ENCODE results near the gene KRT84.

Gene KRT84

DNA sequence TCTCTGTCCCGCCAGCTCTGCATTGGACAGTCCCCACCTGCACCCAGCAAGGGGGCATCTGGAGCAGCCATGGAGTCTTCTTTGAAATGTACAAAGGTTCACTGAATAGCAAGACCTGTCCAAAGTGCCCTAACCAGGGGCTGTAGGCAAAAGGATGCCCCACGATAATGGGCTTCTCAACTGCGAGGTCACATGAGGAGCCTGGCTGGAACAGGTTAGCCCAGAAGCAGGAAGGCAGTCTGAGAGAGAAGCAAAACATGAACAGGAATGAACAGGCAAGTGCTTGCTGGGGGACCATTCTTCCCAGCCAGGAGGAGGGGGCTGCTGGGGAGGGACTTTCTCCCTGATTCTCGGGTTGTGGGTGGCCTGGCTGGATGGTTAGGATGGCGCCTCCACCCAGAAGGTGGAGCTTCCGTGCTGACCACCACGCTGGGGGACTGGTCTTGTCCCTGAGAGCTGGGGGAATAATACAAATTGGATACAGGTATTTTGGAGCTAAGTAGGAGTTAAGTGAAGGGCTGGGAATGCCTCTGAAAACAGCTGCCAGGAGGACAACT lies 25.3 kb downstream of the KRT84 start:
- no peak overlapping the region for H3K4me3 ChIP-seq (ENCODE audit: low read depth, low read length)
- no peaks in the 10 kb centered on the region; the same call in 1 of the 2 replicates for H3K27me3 ChIP-seq (ENCODE audit: control insufficient read depth, insufficient read depth, low read length)
- no peak overlapping the region for H3K9ac ChIP-seq (ENCODE audit: low read length)
- no peaks in the 10 kb centered on the region for H3K4me1 ChIP-seq (ENCODE audit: control insufficient read depth, insufficient read depth, low read length)
- H3K27ac ChIP-seq (ENCODE audit: low read depth, low read length) = no peak overlapping the region
- H3K36me3 ChIP-seq (ENCODE audit: control insufficient read depth, insufficient read depth, low read length) = no peaks in the 10 kb centered on the region
- H3K9me3 ChIP-seq (ENCODE audit: control insufficient read depth, insufficient read depth, low read depth, low read length) = no peaks in the 10 kb centered on the region

DNA sequence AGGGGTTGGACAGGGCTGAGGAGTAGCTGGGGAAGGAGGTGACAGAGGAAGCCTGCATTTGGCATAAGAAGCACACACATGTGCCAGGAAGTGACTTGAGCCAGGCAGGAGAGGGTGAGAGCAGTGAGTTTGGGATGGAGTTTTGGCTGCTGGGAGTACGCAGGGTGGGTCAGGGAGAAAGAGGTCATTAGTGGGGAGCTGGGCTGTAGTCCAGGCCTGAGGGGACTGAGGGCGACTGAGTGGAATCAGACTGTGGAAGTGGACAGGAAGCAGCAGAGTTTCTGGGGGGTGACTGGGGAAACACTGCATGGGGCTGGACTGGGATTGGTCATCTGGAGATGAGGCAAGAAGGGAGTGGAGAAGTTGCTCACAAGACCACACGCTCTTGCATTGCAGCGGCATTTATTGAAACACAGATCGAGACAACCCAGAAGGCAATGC lies 25.8 kb downstream of the KRT84 start:
- no peak overlapping the region for H3K27ac ChIP-seq (ENCODE audit: low read depth, low read length)
- H3K9me3 ChIP-seq (ENCODE audit: control insufficient read depth, insufficient read depth, low read depth, low read length) = no peaks in the 10 kb centered on the region
- no peaks in the 10 kb centered on the region; the same call in 1 of the 2 replicates for H3K27me3 ChIP-seq (ENCODE audit: control insufficient read depth, insufficient read depth, low read length)
- no peak overlapping the region for H3K9ac ChIP-seq (ENCODE audit: low read length)
- H3K4me1 ChIP-seq (ENCODE audit: control insufficient read depth, insufficient read depth, low read length) = no peaks in the 10 kb centered on the region
- no peak overlapping the region for H3K4me3 ChIP-seq (ENCODE audit: low read depth, low read length)
- no peaks in the 10 kb centered on the region for H3K36me3 ChIP-seq (ENCODE audit: control insufficient read depth, insufficient read depth, low read length)

DNA sequence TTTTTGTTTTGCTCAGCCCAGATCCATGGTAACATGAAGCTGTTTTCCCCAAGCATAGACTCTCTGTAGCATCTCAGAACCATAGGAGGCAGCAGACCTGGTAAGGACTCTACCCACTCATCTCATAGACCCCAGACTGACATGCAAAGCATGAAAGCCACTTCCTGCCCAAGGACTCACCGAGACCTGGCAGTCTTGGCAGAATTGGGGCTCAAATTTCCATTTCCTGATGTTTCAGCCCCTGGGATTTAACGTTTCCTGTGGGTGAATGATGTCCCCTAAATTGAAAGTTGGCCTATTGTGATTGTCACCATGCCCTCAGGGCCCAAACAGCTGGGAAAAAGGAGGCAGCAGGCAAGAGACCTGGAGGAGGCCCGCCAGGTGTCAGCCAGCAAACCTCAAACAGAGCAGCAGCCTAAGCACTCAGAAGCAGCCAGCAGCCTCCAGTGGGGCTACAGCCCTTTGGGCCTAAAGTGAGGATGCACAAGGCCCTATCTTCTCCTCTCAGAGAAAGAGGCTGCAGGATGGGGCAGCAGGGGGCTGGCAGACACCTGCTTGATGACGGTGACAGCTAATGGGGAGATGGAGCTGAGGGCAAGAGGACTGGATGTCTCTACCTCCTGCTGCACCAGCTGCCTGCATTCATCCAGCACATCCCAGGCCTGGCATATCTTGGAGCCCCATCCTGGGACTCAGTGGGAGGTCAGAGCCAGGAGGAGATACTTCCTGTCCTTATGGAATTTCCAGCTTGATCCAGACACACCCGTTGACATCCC lies 26.7 kb downstream of the KRT84 start:
- H3K9ac ChIP-seq (ENCODE audit: low read length) = no peak overlapping the region
- no peaks in the 10 kb centered on the region for H3K27me3 ChIP-seq (ENCODE audit: control insufficient read depth, insufficient read depth, low read length)
- no peak overlapping the region for H3K4me3 ChIP-seq (ENCODE audit: low read depth, low read length)
- no peaks in the 10 kb centered on the region for H3K9me3 ChIP-seq (ENCODE audit: control insufficient read depth, insufficient read depth, low read depth, low read length)
- H3K36me3 ChIP-seq (ENCODE audit: control insufficient read depth, insufficient read depth, low read length) = no peaks in the 10 kb centered on the region
- no peaks in the 10 kb centered on the region for H3K4me1 ChIP-seq (ENCODE audit: control insufficient read depth, insufficient read depth, low read length)
- H3K27ac ChIP-seq (ENCODE audit: low read depth, low read length) = no peak overlapping the region

DNA sequence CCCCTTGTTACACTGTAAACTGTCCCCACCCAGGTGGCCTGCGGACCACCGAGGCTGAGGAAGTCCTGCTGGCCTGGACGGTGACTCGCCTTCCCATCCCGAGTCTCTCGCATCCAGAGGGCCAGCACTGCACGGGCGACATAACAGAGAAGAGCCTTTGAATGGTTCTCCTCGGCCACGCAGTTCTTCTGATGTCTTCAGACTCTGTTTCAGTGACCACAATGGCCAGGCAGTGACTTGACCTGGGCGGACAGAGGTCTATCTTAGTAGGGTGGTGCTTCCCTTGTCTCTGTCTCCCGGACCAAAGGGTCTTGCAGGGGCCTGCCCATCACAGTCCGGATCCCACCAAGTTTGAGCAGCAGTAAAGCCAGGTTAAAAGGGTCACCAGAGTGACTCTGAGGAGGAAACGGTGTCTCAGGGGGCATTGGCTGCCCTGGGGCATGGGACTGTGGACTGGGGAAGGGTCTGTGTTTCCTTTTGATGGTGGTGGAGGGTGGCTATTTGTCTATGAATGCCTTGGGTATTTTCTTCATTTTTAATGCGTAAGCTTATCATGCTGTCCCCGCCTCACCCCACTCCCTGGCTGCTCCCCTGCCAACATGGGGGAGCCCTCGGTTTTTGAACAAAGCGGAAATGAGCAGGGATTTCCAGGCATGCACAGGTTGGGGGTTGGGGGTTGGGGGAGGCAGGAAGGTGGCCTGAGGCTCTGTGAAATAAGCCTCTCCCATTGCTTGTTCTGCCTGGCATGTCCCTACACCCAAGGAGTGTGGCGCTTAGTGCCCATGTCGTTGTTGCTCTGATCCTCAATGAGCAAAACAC lies 28.5 kb downstream of the KRT84 start:
- no peak overlapping the region for H3K4me3 ChIP-seq (ENCODE audit: low read depth, low read length)
- no peak overlapping the region for H3K27ac ChIP-seq (ENCODE audit: low read depth, low read length)
- H3K36me3 ChIP-seq (ENCODE audit: control insufficient read depth, insufficient read depth, low read length) = no peaks in the 10 kb centered on the region
- H3K27me3 ChIP-seq (ENCODE audit: control insufficient read depth, insufficient read depth, low read length) = 0 out of 2 replicates have a peak, but pooled peaks cover 3% of the 10 kb centered on the region
- no peak overlapping the region for H3K9ac ChIP-seq (ENCODE audit: low read length)
- no peaks in the 10 kb centered on the region for H3K4me1 ChIP-seq (ENCODE audit: control insufficient read depth, insufficient read depth, low read length)
- no peaks in the 10 kb centered on the region for H3K9me3 ChIP-seq (ENCODE audit: control insufficient read depth, insufficient read depth, low read depth, low read length)

DNA sequence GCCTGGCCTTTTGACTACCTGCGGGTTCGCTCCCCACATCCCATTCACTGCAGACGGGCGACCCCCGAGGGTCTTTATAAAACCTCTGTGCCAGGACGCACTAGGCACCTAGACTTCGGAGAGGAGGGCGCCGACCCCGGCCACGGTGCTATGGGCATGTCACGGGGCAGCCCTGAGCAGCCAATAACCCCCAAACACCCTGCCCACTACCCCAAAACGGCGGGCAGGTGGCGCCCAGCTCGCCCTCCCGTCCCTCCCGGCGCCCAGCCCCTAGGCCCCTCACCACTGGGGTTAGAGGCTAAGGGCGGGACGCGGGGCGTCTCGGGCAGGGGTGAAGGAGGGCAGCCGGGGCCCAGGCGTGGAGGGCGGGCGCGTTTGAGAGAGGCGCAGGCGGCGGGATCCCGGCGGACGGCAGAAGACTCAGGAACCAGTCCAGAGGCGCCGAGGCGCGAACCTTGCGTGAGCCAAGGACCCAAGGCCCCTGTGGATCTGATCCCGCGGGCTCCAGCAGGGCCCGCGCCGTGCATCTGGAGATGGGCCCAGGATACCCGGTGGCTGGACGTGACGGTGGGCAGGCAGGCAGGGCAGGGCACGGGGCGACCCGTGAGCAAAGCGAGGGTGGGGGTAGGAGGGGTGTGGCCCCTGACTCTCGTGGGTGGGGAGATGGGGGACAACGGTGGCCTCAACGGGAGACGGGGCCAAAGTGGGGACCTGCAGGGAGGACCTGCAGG lies 29.3 kb downstream of the KRT84 start:
- no peaks in the 10 kb centered on the region for H3K4me1 ChIP-seq (ENCODE audit: control insufficient read depth, insufficient read depth, low read length)
- no peaks in the 10 kb centered on the region for H3K9me3 ChIP-seq (ENCODE audit: control insufficient read depth, insufficient read depth, low read depth, low read length)
- no peak overlapping the region for H3K9ac ChIP-seq (ENCODE audit: low read length)
- 0 out of 2 replicates have a peak, but pooled peaks cover 3% of the 10 kb centered on the region for H3K27me3 ChIP-seq (ENCODE audit: control insufficient read depth, insufficient read depth, low read length)
- H3K27ac ChIP-seq (ENCODE audit: low read depth, low read length) = no peak overlapping the region
- no peaks in the 10 kb centered on the region for H3K36me3 ChIP-seq (ENCODE audit: control insufficient read depth, insufficient read depth, low read length)
- no peak overlapping the region for H3K4me3 ChIP-seq (ENCODE audit: low read depth, low read length)

DNA sequence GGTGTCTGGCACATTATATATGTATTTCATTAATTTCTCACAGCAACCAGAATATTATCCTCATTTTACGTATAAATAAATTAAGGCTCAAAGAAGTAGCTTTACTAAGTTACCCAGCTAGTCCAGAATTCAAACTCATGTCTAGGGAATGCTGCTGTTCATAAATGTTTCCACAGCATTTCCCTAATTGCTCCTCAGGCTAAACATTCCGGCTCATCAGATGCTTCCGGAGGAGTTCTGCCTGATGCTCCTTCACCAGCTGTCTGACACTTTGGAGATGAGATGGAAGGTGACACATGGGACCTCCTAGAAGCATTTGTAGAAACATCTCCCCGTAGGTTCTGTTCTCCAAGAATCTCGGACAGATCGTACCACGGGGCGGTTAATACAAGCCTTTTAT lies 30.3 kb downstream of the KRT84 start:
- Histone ChIP-seq H3K27ac (ENCODE audit: low read depth, low read length) (no peak overlapping the region), H3K4me1 (ENCODE audit: control insufficient read depth, insufficient read depth, low read length) (no peaks in the 10 kb centered on the region), H3K4me3 (ENCODE audit: low read depth, low read length) (no peak overlapping the region), H3K9me3 (ENCODE audit: control insufficient read depth, insufficient read depth, low read depth, low read length) (no peaks in the 10 kb centered on the region), H3K36me3 (ENCODE audit: control insufficient read depth, insufficient read depth, low read length) (no peaks in the 10 kb centered on the region), H3K27me3 (ENCODE audit: control insufficient read depth, insufficient read depth, low read length) (0 out of 2 replicates have a peak, but pooled peaks cover 3% of the 10 kb centered on the region), H3K9ac (ENCODE audit: low read length) (no peak overlapping the region)

DNA sequence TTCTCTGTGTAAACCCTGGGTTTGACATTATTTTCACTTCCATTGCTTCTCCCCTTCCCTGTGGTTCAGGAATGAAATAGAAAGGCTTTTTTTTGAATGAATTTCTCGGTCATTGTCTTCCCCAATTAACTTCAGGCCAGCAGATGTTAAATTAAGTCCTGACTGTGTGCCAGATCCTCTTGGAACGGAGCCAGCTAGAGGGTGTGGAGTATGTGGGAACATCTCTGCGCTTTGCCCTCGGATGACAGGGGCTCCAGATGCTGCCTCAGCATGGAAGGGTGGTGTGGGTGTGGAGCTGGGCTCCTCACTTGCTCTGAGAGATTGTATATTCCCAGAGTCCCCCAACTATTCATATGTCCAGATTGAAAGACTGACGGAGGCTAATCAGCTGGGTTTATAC lies 31.3 kb downstream of the KRT84 start:
- Histone ChIP-seq H3K4me1 (ENCODE audit: control insufficient read depth, insufficient read depth, low read length) (no peaks in the 10 kb centered on the region), H3K9me3 (ENCODE audit: control insufficient read depth, insufficient read depth, low read depth, low read length) (no peaks in the 10 kb centered on the region), H3K9ac (ENCODE audit: low read length) (no peak overlapping the region), H3K27me3 (ENCODE audit: control insufficient read depth, insufficient read depth, low read length) (0 out of 2 replicates have a peak, but pooled peaks cover 3% of the 10 kb centered on the region), H3K27ac (ENCODE audit: low read depth, low read length) (no peak overlapping the region), H3K4me3 (ENCODE audit: low read depth, low read length) (no peak overlapping the region), H3K36me3 (ENCODE audit: control insufficient read depth, insufficient read depth, low read length) (no peaks in the 10 kb centered on the region)

DNA sequence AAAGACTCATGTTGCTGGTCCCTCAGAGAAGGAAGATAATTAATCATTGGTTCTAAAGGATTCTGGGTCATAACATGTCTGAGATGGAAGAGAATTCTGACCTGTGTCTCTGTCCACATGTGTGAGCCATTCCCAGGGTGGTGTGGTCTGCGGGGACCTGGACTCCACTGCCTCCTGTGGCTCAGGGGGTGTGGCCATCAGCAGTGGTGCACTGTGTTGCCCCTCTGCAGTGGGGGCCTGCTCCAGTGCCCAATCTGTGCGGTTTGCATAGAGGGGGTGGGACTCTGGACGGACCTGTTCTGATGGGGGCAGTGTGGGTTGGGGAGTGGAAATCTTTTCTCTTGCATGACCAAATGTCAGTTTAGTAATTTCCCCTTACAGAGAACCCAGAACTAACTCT lies 31.7 kb downstream of the KRT84 start:
- H3K4me3 ChIP-seq (ENCODE audit: low read depth, low read length) = no peak overlapping the region
- H3K27me3 ChIP-seq (ENCODE audit: control insufficient read depth, insufficient read depth, low read length) = 0 out of 2 replicates have a peak, but pooled peaks cover 3% of the 10 kb centered on the region
- H3K4me1 ChIP-seq (ENCODE audit: control insufficient read depth, insufficient read depth, low read length) = no peaks in the 10 kb centered on the region
- no peaks in the 10 kb centered on the region for H3K9me3 ChIP-seq (ENCODE audit: control insufficient read depth, insufficient read depth, low read depth, low read length)
- H3K36me3 ChIP-seq (ENCODE audit: control insufficient read depth, insufficient read depth, low read length) = no peaks in the 10 kb centered on the region
- H3K27ac ChIP-seq (ENCODE audit: low read depth, low read length) = no peak overlapping the region
- no peak overlapping the region for H3K9ac ChIP-seq (ENCODE audit: low read length)

DNA sequence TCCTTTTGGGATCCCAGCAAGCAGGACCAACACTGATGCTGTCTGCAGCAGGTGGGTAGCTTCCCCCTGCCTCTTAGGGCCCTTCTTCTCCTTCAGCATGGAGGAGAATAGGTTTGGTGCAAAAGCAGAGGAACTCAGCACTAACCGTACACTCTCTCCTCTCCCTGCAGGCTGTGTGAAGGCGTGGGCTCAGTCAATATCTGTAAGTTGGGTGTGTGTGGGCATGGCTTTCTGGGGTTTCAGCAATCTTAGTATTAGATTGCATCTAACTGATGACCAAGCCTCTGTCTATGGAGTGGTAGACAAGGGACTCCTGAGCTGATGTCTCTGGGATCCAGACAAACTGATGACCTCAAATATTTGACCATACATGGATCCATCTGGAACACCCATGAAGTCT lies 32.5 kb downstream of the KRT84 start:
- Histone ChIP-seq H3K9ac (ENCODE audit: low read length) (no peak overlapping the region), H3K36me3 (ENCODE audit: control insufficient read depth, insufficient read depth, low read length) (no peaks in the 10 kb centered on the region), H3K27ac (ENCODE audit: low read depth, low read length) (no peak overlapping the region), H3K9me3 (ENCODE audit: control insufficient read depth, insufficient read depth, low read depth, low read length) (no peaks in the 10 kb centered on the region), H3K4me3 (ENCODE audit: low read depth, low read length) (no peak overlapping the region), H3K27me3 (ENCODE audit: control insufficient read depth, insufficient read depth, low read length) (0 out of 2 replicates have a peak, but pooled peaks cover 3% of the 10 kb centered on the region), H3K4me1 (ENCODE audit: control insufficient read depth, insufficient read depth, low read length) (no peaks in the 10 kb centered on the region)

DNA sequence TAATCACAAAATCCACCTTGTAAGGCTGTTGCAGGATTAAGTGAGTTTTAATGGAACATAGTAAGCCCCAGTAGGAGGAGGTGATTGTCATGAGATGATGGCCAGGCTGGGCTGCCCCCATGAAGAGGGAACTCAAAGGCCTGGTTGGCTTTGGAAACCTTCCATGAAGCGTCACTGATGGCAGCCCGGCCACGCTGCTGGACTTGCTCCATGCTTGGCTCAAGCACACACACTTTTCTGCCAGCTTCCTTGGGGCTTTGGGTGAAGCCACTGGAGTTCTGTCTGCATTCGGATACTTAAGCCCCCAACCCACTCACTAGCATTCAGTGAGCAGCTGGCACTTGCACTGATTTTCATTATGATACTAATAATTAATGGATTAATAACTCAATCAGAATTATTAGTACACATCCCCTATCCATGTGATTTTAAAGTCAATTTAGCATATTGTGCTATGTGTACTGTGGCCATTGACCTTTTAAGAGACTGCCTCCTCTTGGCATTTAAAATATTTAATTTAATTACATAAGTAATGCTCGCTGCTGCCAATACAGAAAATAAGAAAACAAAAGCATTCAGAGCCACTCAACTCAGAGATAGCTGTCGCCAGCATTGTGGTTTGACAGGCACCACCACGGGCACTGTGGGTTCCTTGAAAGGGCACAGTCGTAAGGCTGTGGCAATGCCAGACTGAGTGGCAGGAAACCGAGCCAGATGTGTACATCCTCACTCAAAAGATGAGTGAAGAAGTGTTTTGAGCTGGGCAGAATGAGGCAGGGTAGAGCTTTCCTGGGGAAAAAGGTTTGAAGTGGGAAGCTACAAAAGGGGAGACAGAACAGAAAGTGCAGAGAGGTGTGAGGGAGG lies 34.0 kb downstream of the KRT84 start:
- H3K4me1 ChIP-seq (ENCODE audit: control insufficient read depth, insufficient read depth, low read length) = no peaks in the 10 kb centered on the region
- H3K9me3 ChIP-seq (ENCODE audit: control insufficient read depth, insufficient read depth, low read depth, low read length) = no peaks in the 10 kb centered on the region
- H3K4me3 ChIP-seq (ENCODE audit: low read depth, low read length) = no peak overlapping the region
- no peaks in the 10 kb centered on the region for H3K36me3 ChIP-seq (ENCODE audit: control insufficient read depth, insufficient read depth, low read length)
- H3K9ac ChIP-seq (ENCODE audit: low read length) = no peak overlapping the region
- no peak overlapping the region for H3K27ac ChIP-seq (ENCODE audit: low read depth, low read length)
- H3K27me3 ChIP-seq (ENCODE audit: control insufficient read depth, insufficient read depth, low read length) = 0 out of 2 replicates have a peak, but pooled peaks cover 3% of the 10 kb centered on the region
